Trophoblast cell (in vitro differentiated cells and primary cell): ENCODE measurements around the gene SNPH.

Experiments
- DNase-seq, 2 donors: peaks; one replicate each; pipeline ENCODE4 v3.0.0-alpha.2; 2016
- H2AFZ ChIP-seq: 2 replicates; pipeline ENCODE4 v1.6.1; 2013; ENCODE audit warnings: low read length, moderate library complexity, mild to moderate bottlenecking; ENCODE audit not compliant: insufficient read depth, poor library complexity
- H2AK5ac ChIP-seq: 2 replicates; pipeline ENCODE4 v1.6.1; 2013; ENCODE audit warnings: mild to moderate bottlenecking, low read length
- H2BK120ac ChIP-seq: 2 replicates; pipeline ENCODE4 v1.6.1; 2013; ENCODE audit warnings: low read length, mild to moderate bottlenecking, moderate library complexity; ENCODE audit not compliant: insufficient read depth, poor library complexity
- H2BK12ac ChIP-seq: 2 replicates; pipeline ENCODE4 v1.6.1; 2013; ENCODE audit warnings: mild to moderate bottlenecking, low read length, moderate library complexity
- H2BK5ac ChIP-seq: 2 replicates; pipeline ENCODE4 v1.6.1; 2013; ENCODE audit warnings: low read length, low read depth, moderate library complexity, mild to moderate bottlenecking; ENCODE audit not compliant: poor library complexity
- H3K14ac ChIP-seq: 2 replicates; pipeline ENCODE4 v1.6.1; 2013; ENCODE audit warnings: mild to moderate bottlenecking, low read length
- H3K18ac ChIP-seq: 2 replicates; pipeline ENCODE4 v1.6.1; 2013; ENCODE audit warnings: mild to moderate bottlenecking, low read length
- H3K23ac ChIP-seq: 2 replicates; pipeline ENCODE4 v1.6.1; 2013; ENCODE audit warnings: low read length
- H3K27ac ChIP-seq: 2 replicates; pipeline ENCODE4 v1.5.1; 2013; ENCODE audit warnings: low read depth, mild to moderate bottlenecking, inconsistent platforms, low read length, moderate library complexity
- H3K27me3 ChIP-seq: 2 replicates; pipeline ENCODE4 v1.6.1; 2013; ENCODE audit warnings: inconsistent platforms, mild to moderate bottlenecking, low read length, moderate library complexity; ENCODE audit not compliant: insufficient read depth
- H3K36me3 ChIP-seq, 2 experiments: 1 replicate in 1 of 2; 2 replicates in 1 of 2; pipeline ENCODE4 v1.6.1; 2013; ENCODE audit warnings: low read length in 2 of 2, mild to moderate bottlenecking in 2 of 2, moderate library complexity in 1 of 2; ENCODE audit not compliant: insufficient read depth in 2 of 2, control insufficient read depth in 1 of 2
- H3K4ac ChIP-seq: 2 replicates; pipeline ENCODE4 v1.6.1; 2013; ENCODE audit warnings: low read depth, mild to moderate bottlenecking, low read length, moderate library complexity
- H3K4me1 ChIP-seq, 2 experiments: 1 replicate in 1 of 2; 2 replicates in 1 of 2; pipeline ENCODE4 v1.6.1; 2013; ENCODE audit warnings: low read length in 2 of 2, mild to moderate bottlenecking in 2 of 2, moderate library complexity in 1 of 2; ENCODE audit not compliant: insufficient read depth in 2 of 2, control insufficient read depth in 1 of 2
- H3K4me2 ChIP-seq: 2 replicates; pipeline ENCODE4 v1.6.1; 2013; ENCODE audit warnings: inconsistent platforms, mild to moderate bottlenecking, low read length, moderate library complexity
- H3K4me3 ChIP-seq: 2 replicates; pipeline ENCODE4 v1.5.1; 2013; ENCODE audit warnings: mild to moderate bottlenecking, low read depth, low read length, inconsistent platforms
- H3K79me1 ChIP-seq: one replicate; pipeline ENCODE4 v1.6.1; 2013; ENCODE audit warnings: low read length
- H3K79me2 ChIP-seq: 2 replicates; pipeline ENCODE4 v1.6.1; 2013; ENCODE audit warnings: low read length, mild to moderate bottlenecking; ENCODE audit not compliant: control insufficient read depth, insufficient read depth, poor library complexity
- H3K9ac ChIP-seq: 2 replicates; pipeline ENCODE4 v1.6.1; 2013; ENCODE audit warnings: mild to moderate bottlenecking, low read length
- H3K9me3 ChIP-seq: 2 replicates; pipeline ENCODE4 v1.6.1; 2013; ENCODE audit warnings: low read depth, mild to moderate bottlenecking, control low read depth, inconsistent platforms, low read length; ENCODE audit not compliant: insufficient read depth
- H4K12ac ChIP-seq: 2 replicates; pipeline ENCODE4 v1.6.1; 2013; ENCODE audit warnings: low read depth, mild to moderate bottlenecking, low read length, moderate library complexity
- H4K8ac ChIP-seq: 2 replicates; pipeline ENCODE4 v1.6.1; 2013; ENCODE audit warnings: low read depth, mild to moderate bottlenecking, low read length, moderate library complexity
- H4K91ac ChIP-seq: one replicate; pipeline ENCODE4 v1.6.1; 2013; ENCODE audit warnings: low read depth, mild to moderate bottlenecking, low read length, moderate library complexity
- WGBS: extraction: QIAGEN DNeasy Blood & Tissue Kit; methylation state at CpG from one replicate; pipeline ENCODE4 v1.1.7; 2013; ENCODE audit warnings: missing lambda C conversion rate; ENCODE audit not compliant: insufficient read length, insufficient coverage; ENCODE audit errors: extremely low coverage; 5-methylcytosine and 5-hydroxymethylcytosine counted together

SNPH gene

DNA sequence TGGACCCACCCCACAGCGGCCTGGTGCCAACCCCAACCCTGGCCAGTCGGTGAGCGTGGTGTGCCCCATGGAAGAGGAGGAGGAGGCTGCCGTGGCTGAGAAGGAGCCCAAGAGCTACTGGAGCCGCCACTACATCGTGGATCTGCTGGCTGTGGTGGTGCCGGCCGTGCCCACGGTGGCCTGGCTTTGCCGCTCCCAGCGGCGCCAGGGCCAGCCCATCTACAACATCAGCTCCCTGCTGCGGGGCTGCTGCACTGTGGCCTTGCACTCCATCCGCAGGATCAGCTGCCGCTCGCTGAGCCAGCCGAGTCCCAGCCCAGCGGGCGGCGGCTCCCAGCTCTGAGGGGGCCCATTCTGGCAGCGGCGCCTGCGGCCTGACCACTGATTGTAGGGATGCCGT lies 39.6 kb downstream of the SNPH start:
- Histone ChIP-seq H4K91ac (no peak overlapping the region), H2AK5ac (no peak overlapping the region), H3K4ac (no peak overlapping the region), H3K36me3 (no peaks in the 10 kb centered on the region), H3K4me1 (no peaks in the 10 kb centered on the region), H4K12ac (no peak overlapping the region), H3K4me3 (no peak overlapping the region), H3K14ac (no peak overlapping the region), H3K27me3 (no peaks in the 10 kb centered on the region), H3K18ac (no peak overlapping the region), H2BK120ac (no peak overlapping the region), H4K8ac (no peak overlapping the region), H3K23ac (no peak overlapping the region), H3K4me2 (no peak overlapping the region), H3K79me1 (no peaks in the 10 kb centered on the region), H3K79me2 (no peaks in the 10 kb centered on the region), H3K27ac (no peak overlapping the region), H2BK12ac (no peak overlapping the region), H2BK5ac (no peak overlapping the region), H3K9ac (no peak overlapping the region), H3K9me3 (no peaks in the 10 kb centered on the region), H2AFZ (no peak overlapping the region)
- no CpG with 5 or more reads among the region's 24 CpGs for WGBS
- DNase-seq: no peak

- Histone ChIP-seq H3K18ac (no peak overlapping the region), H2AK5ac (no peak overlapping the region), H3K4me3 (no peak overlapping the region)
These were observed 40.4 kb downstream of the SNPH start for GRCh38 chr20:1306316-1307135.

DNA sequence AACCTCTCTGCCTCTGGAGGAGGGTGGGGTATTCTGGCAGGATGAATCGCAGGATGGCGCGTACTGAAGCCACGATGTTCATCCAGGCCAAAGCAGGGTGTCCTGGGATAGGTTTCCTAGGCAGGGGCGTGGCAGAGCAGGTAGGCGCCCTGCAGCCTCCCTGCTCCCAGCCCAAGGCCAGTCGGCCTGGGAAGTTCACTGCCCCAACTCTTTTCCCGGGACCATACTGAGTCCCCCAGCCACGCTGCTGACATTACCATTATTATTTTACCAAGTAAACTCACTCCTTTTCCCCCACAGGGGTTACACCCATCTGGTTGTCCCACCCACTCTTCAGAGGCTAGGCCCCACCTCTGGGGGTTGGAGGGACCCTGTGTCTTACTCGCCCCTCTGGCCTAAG lies 41.1 kb downstream of the SNPH start:
- DNase-seq: no peak
- no peak overlapping the region for H3K23ac ChIP-seq
- H3K18ac ChIP-seq: no peak overlapping the region
- no peak overlapping the region for H2AK5ac ChIP-seq
- H2BK12ac ChIP-seq: no peak overlapping the region
- no peaks in the 10 kb centered on the region for H3K79me2 ChIP-seq
- WGBS: no CpG with 5 or more reads among the region's 10 CpGs
- no peak overlapping the region for H2BK120ac ChIP-seq
- no peaks in the 10 kb centered on the region for H3K9me3 ChIP-seq
- no peak overlapping the region for H4K91ac ChIP-seq
- H4K8ac ChIP-seq: no peak overlapping the region
- no peak overlapping the region for H3K4ac ChIP-seq
- no peak overlapping the region for H2BK5ac ChIP-seq
- H4K12ac ChIP-seq: no peak overlapping the region
- H3K27me3 ChIP-seq: no peaks in the 10 kb centered on the region
- H3K14ac ChIP-seq: no peak overlapping the region
- H3K4me2 ChIP-seq: no peak overlapping the region
- no peak overlapping the region for H3K4me3 ChIP-seq
- no peak overlapping the region for H3K27ac ChIP-seq
- no peaks in the 10 kb centered on the region for H3K4me1 ChIP-seq
- no peak overlapping the region for H2AFZ ChIP-seq
- no peak overlapping the region for H3K9ac ChIP-seq
- no peaks in the 10 kb centered on the region for H3K79me1 ChIP-seq
- no peaks in the 10 kb centered on the region for H3K36me3 ChIP-seq

More at GRCh38 chr20:1306316-1307135, 40.4 kb downstream of the SNPH start:
- H3K9me3 ChIP-seq: no peaks in the 10 kb centered on the region
- no CpG with 5 or more reads among the region's 14 CpGs for WGBS
- no peaks in the 10 kb centered on the region for H3K36me3 ChIP-seq
- H3K79me2 ChIP-seq: no peaks in the 10 kb centered on the region
- no peak overlapping the region for H3K4me2 ChIP-seq
- H4K8ac ChIP-seq: no peak overlapping the region
- H3K4me1 ChIP-seq: no peaks in the 10 kb centered on the region
- H4K12ac ChIP-seq: no peak overlapping the region
- no peak overlapping the region for H2BK5ac ChIP-seq
- no peak overlapping the region for H2AFZ ChIP-seq
- no peak overlapping the region for H2BK12ac ChIP-seq
- H3K27ac ChIP-seq: no peak overlapping the region
- no peak overlapping the region for H3K23ac ChIP-seq
- no peak overlapping the region for H3K9ac ChIP-seq
- H3K14ac ChIP-seq: no peak overlapping the region
- no peak overlapping the region for H2BK120ac ChIP-seq
- H3K4ac ChIP-seq: no peak overlapping the region
- no peak overlapping the region for H4K91ac ChIP-seq
- no peaks in the 10 kb centered on the region for H3K27me3 ChIP-seq
- DNase-seq: no peak
- H3K79me1 ChIP-seq: no peaks in the 10 kb centered on the region

DNA sequence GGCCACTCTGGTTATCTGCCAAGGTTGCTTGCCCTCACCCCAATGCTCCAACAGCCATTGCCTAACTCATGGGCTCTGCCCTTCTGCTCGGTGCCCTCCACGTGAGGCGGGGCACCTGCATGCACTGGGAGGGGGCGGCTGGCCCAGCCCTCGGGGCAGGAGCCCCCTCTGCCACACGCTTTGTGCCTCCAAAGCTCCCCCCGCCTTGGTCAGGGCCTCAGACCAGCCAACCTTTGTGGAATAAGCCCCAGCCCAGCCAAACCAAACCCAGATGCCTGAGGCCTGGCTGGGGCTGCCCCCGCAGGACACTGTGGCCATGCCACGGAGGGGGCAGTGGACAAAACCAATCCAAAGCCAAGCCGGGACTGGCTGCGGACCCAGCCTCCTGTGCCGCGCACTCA lies 41.5 kb downstream of the SNPH start:
- H3K9me3 ChIP-seq: no peaks in the 10 kb centered on the region
- H2BK120ac ChIP-seq: no peak overlapping the region
- no peak overlapping the region for H3K18ac ChIP-seq
- H3K4me2 ChIP-seq: no peak overlapping the region
- no peak overlapping the region for H3K9ac ChIP-seq
- H2BK5ac ChIP-seq: no peak overlapping the region
- no CpG with 5 or more reads among the region's 13 CpGs for WGBS
- H3K4me3 ChIP-seq: no peak overlapping the region
- no peaks in the 10 kb centered on the region for H3K36me3 ChIP-seq
- no peak for DNase-seq
- no peaks in the 10 kb centered on the region for H3K4me1 ChIP-seq
- H3K27ac ChIP-seq: no peak overlapping the region
- no peak overlapping the region for H2BK12ac ChIP-seq
- no peaks in the 10 kb centered on the region for H3K27me3 ChIP-seq
- H3K4ac ChIP-seq: no peak overlapping the region
- no peak overlapping the region for H4K91ac ChIP-seq
- no peaks in the 10 kb centered on the region for H3K79me1 ChIP-seq
- H4K12ac ChIP-seq: no peak overlapping the region
- no peak overlapping the region for H2AFZ ChIP-seq
- H4K8ac ChIP-seq: no peak overlapping the region
- no peaks in the 10 kb centered on the region for H3K79me2 ChIP-seq
- no peak overlapping the region for H3K23ac ChIP-seq
- no peak overlapping the region for H3K14ac ChIP-seq
- H2AK5ac ChIP-seq: no peak overlapping the region
